IMR-90 (cell line): ENCODE measurements around the gene ILK. TPM values are rescaled to one million over a fixed set of nuclear protein-coding genes. Genes with fewer than 3 reads are reported as not detected.
A peak's percentile ranks its signal among the peaks of the same experiment; 100 is the strongest.

Experiments
- ATAC-seq: fragments of 200-7000 bp; cut with Tn5 transposase; 2 replicates; pipeline ENCODE4 v1.9.1; 2020; ENCODE audit warnings: low read depth, mild to moderate bottlenecking, moderate library complexity
- BruUV-seq: library from RNA; stranded (reverse); fragments of 400-500 nt; replicated peaks from 2 replicates; lab custom pipeline; 2021; lab: Mats Ljungman, UMichigan
- CTCF ChIA-PET: fragments of 300-600 bp; formaldehyde crosslinking; extraction: SDS; loops from one replicate; lab custom pipeline; 2021; ENCODE audit warnings: antibody characterized with exemption; lab: Yijun Ruan, JAX
- POLR2A ChIA-PET: fragments of 300-600 bp; sonication (Branson Sonifier 250); formaldehyde crosslinking; loops from one replicate; lab custom pipeline; 2022; ENCODE audit warnings: antibody characterized with exemption; ENCODE audit not compliant: unreplicated experiment; lab: Charles Lee
- DNase-seq: peaks from one replicate; pipeline ENCODE4 v3.0.0; 2013
- H2AFZ ChIP-seq: replicated peaks from 2 replicates; pipeline ENCODE3; 2013; ENCODE audit warnings: low read length, mild to moderate bottlenecking; ENCODE audit not compliant: poor library complexity
- H2AK5ac ChIP-seq: 2 replicates; pipeline ENCODE4 v1.6.1; 2013; ENCODE audit warnings: low read depth, low read length, inconsistent platforms
- H2AK9ac ChIP-seq: replicated peaks from 2 replicates; pipeline ENCODE3; 2013; ENCODE audit warnings: mild to moderate bottlenecking, low read depth, low read length, moderate library complexity; ENCODE audit not compliant: poor library complexity
- H2BK120ac ChIP-seq: 2 replicates; pipeline ENCODE4 v1.6.1; 2013; ENCODE audit warnings: low read depth, low read length, inconsistent platforms
- H2BK15ac ChIP-seq: 3 replicates; pipeline ENCODE4 v1.6.1; 2013; ENCODE audit warnings: low read depth, low read length, inconsistent platforms
- H2BK20ac ChIP-seq: 2 replicates; pipeline ENCODE4 v1.6.1; 2013; ENCODE audit warnings: low read depth, mild to moderate bottlenecking, inconsistent platforms, low read length, moderate library complexity
- H2BK5ac ChIP-seq: 2 replicates; pipeline ENCODE4 v1.6.1; 2013; ENCODE audit warnings: mild to moderate bottlenecking, low read depth, low read length, inconsistent platforms; ENCODE audit not compliant: poor library complexity, severe bottlenecking
- H3K14ac ChIP-seq: replicated peaks from 2 replicates; pipeline ENCODE4 v1.6.1; 2013; ENCODE audit warnings: low read depth, low read length, inconsistent platforms
- H3K18ac ChIP-seq: 2 replicates; pipeline ENCODE4 v1.6.1; 2013; ENCODE audit warnings: low read depth, low read length, control low read depth
- H3K23ac ChIP-seq: 2 replicates; pipeline ENCODE4 v1.6.1; 2013; ENCODE audit warnings: low read depth, low read length, inconsistent platforms
- H3K27ac ChIP-seq: 2 replicates; pipeline ENCODE4 v1.5.1; 2013; ENCODE audit warnings: mild to moderate bottlenecking, control low read depth, low read length; ENCODE audit not compliant: insufficient read depth
- H3K27me3 ChIP-seq: 2 replicates; pipeline ENCODE4 v1.6.1; 2013; ENCODE audit warnings: low read length; ENCODE audit not compliant: control insufficient read depth, insufficient read depth
- H3K36me3 ChIP-seq: 2 replicates; pipeline ENCODE4 v1.6.1; 2013; ENCODE audit warnings: low read length, mixed read lengths; ENCODE audit not compliant: control insufficient read depth, insufficient read depth
- H3K4ac ChIP-seq: 2 replicates; pipeline ENCODE4 v1.6.1; 2013; ENCODE audit warnings: low read depth, low read length, inconsistent platforms
- H3K4me1 ChIP-seq: 2 replicates; pipeline ENCODE4 v1.6.1; 2013; ENCODE audit warnings: low read length, mixed read lengths; ENCODE audit not compliant: control insufficient read depth, insufficient read depth
- H3K4me2 ChIP-seq: 2 replicates; pipeline ENCODE4 v1.6.1; 2013; ENCODE audit warnings: low read depth, mild to moderate bottlenecking, control low read depth, low read length, moderate library complexity
- H3K4me3 ChIP-seq: 2 replicates; pipeline ENCODE4 v1.5.1; 2013; ENCODE audit warnings: low read depth, mild to moderate bottlenecking, control low read depth, low read length, moderate library complexity; ENCODE audit not compliant: insufficient read depth
- H3K56ac ChIP-seq: 2 replicates; pipeline ENCODE4 v1.6.1; 2013; ENCODE audit warnings: low read length, inconsistent platforms; ENCODE audit not compliant: insufficient read depth; ENCODE audit errors: extremely low read depth
- H3K79me1 ChIP-seq, 2 experiments: 2 replicates each; pipeline ENCODE4 v1.6.1; 2013; ENCODE audit warnings: low read length in 2 of 2, inconsistent platforms in 1 of 2, low read depth in 1 of 2
- H3K9ac ChIP-seq: 2 replicates; pipeline ENCODE4 v1.6.1; 2013; ENCODE audit warnings: low read depth, low read length, control low read depth
- H3K9me1 ChIP-seq: 2 replicates; pipeline ENCODE4 v1.6.1; 2013; ENCODE audit warnings: low read length, inconsistent platforms; ENCODE audit not compliant: insufficient read depth
- H3K9me3 ChIP-seq: 2 replicates; pipeline ENCODE4 v1.6.1; 2013; ENCODE audit warnings: low read length; ENCODE audit not compliant: control insufficient read depth, insufficient read depth
- H4K20me1 ChIP-seq: 2 replicates; pipeline ENCODE4 v1.6.1; 2013; ENCODE audit warnings: low read length, inconsistent platforms; ENCODE audit not compliant: insufficient read depth
- H4K5ac ChIP-seq: 2 replicates; pipeline ENCODE4 v1.6.1; 2013; ENCODE audit warnings: mild to moderate bottlenecking, low read depth, low read length, control low read depth
- H4K8ac ChIP-seq, 2 experiments: 2 replicates each; pipeline ENCODE4 v1.6.1; 2013; ENCODE audit warnings: low read depth in 2 of 2, low read length in 2 of 2, control low read depth in 1 of 2, inconsistent platforms in 1 of 2
- H4K91ac ChIP-seq: 2 replicates; pipeline ENCODE4 v1.6.1; 2013; ENCODE audit warnings: low read depth, low read length, inconsistent platforms; ENCODE audit not compliant: insufficient read depth
- BHLHE40 ChIP-seq: fragments of 150-350 bp; IDR thresholded peaks from 2 replicates; pipeline ENCODE4 v1.6.1; 2016; ENCODE audit warnings: mild to moderate bottlenecking, low read depth, low read length
- CEBPB ChIP-seq: IDR thresholded peaks from 2 replicates; pipeline ENCODE4 v1.6.1; 2012; ENCODE audit warnings: low read depth, low read length, improper control_type of control experiment
- CHD1 ChIP-seq: IDR thresholded peaks from 2 replicates; pipeline ENCODE4 v1.6.1; 2012; ENCODE audit warnings: low read depth, low read length, improper control_type of control experiment
- FOS ChIP-seq: fragments of 150-350 bp; IDR thresholded peaks from 2 replicates; pipeline ENCODE4 v1.6.1; 2016; ENCODE audit warnings: low read depth, low read length
- MAFK ChIP-seq: IDR thresholded peaks from 2 replicates; pipeline ENCODE4 v1.6.1; 2012; ENCODE audit warnings: low read depth, low read length, improper control_type of control experiment
- MAZ ChIP-seq: IDR thresholded peaks from 2 replicates; pipeline ENCODE4 v1.6.1; 2012; ENCODE audit warnings: low read depth, mild to moderate bottlenecking, low read length, improper control_type of control experiment, moderate library complexity, borderline replicate concordance
- MXI1 ChIP-seq: IDR thresholded peaks from 2 replicates; pipeline ENCODE4 v1.6.1; 2012; ENCODE audit warnings: low read depth, mild to moderate bottlenecking, low read length, moderate library complexity, borderline replicate concordance
- NFE2L2 ChIP-seq: fragments of 150-350 bp; IDR thresholded peaks from 2 replicates; pipeline ENCODE4 v1.6.1; 2016; ENCODE audit warnings: low read depth, mild to moderate bottlenecking, low read length
- POLR2A ChIP-seq: IDR thresholded peaks from 2 replicates; pipeline ENCODE4 v1.6.1; 2012; ENCODE audit warnings: mild to moderate bottlenecking, low read depth, low read length
- RAD21 ChIP-seq: IDR thresholded peaks from 2 replicates; pipeline ENCODE4 v1.6.1; 2012; ENCODE audit warnings: low read length, improper control_type of control experiment
- RCOR1 ChIP-seq: IDR thresholded peaks from 2 replicates; pipeline ENCODE4 v1.6.1; 2012; ENCODE audit warnings: mild to moderate bottlenecking, low read length, improper control_type of control experiment; ENCODE audit not compliant: insufficient replicate concordance
- SMC3 ChIP-seq: fragments of 150-350 bp; IDR thresholded peaks from 2 replicates; pipeline ENCODE4 v1.6.1; 2016; ENCODE audit warnings: low read depth, mild to moderate bottlenecking, antibody characterized with exemption, low read length, moderate library complexity
- WGBS, 2 experiments: methylation state at CpG; one replicate each; pipeline versions ENCODE4 v1.1.5 to v1.1.7; 2013; ENCODE audit warnings: missing lambda C conversion rate in 2 of 2; ENCODE audit not compliant: insufficient read length in 1 of 2; ENCODE audit errors: extremely low coverage in 2 of 2; 5-methylcytosine and 5-hydroxymethylcytosine counted together
- dilution Hi-C: fragments of 300-500 bp; cut with HindIII; formaldehyde crosslinking; loops from one replicate; pipeline ENCODE4 v1.14.3; 2018; ENCODE audit warnings: low sequenced_read_pairs; ENCODE audit not compliant: unreplicated experiment
- in situ Hi-C: fragments of 300-500 bp; cut with MboI; formaldehyde crosslinking; loops from 3 replicates; pipeline ENCODE4 v1.14.3; 2019; ENCODE audit warnings: low sequenced_read_pairs, inconsistent platforms, mixed read lengths
- intact Hi-C: fragments of 100-400 bp; cut with micrococcal nuclease; formaldehyde crosslinking; loops from 2 replicates; pipeline ENCODE4 v1.10.0; 2022
- polyA plus RNA-seq, 3 experiments: library from polyadenylated mRNA; depleted of rRNA; stranded (reverse); fragments of >200 nt; gene quantifications; 2 replicates each; pipeline ENCODE4 v1.2.3, GENCODE V29; 2012; ENCODE audit warnings: low replicate concordance in 1 of 3
- total RNA-seq: library from RNA; depleted of rRNA; stranded (reverse); fragments of >200 nt; gene quantifications from 2 replicates; pipeline ENCODE4 v1.2.3, GENCODE V29; 2012
- TF ChIP-seq, protein P1 (sequence below): fragments of 150-350 bp; IDR thresholded peaks from 2 replicates; pipeline ENCODE4 v1.6.1; 2017; ENCODE audit warnings: mild to moderate bottlenecking, antibody characterized with exemption, low read length, low read depth
- TF ChIP-seq, protein P2 (sequence below): conservative IDR thresholded peaks from 2 replicates; pipeline ENCODE4 v1.5.1; 2012; ENCODE audit warnings: mild to moderate bottlenecking, low read depth, low read length, improper control_type of control experiment

The ILK gene
- total and polyA plus RNA-seq, 2 of the 4 experiments (the other 2 are of a cell fraction) = 339 to 389 TPM

DNA sequence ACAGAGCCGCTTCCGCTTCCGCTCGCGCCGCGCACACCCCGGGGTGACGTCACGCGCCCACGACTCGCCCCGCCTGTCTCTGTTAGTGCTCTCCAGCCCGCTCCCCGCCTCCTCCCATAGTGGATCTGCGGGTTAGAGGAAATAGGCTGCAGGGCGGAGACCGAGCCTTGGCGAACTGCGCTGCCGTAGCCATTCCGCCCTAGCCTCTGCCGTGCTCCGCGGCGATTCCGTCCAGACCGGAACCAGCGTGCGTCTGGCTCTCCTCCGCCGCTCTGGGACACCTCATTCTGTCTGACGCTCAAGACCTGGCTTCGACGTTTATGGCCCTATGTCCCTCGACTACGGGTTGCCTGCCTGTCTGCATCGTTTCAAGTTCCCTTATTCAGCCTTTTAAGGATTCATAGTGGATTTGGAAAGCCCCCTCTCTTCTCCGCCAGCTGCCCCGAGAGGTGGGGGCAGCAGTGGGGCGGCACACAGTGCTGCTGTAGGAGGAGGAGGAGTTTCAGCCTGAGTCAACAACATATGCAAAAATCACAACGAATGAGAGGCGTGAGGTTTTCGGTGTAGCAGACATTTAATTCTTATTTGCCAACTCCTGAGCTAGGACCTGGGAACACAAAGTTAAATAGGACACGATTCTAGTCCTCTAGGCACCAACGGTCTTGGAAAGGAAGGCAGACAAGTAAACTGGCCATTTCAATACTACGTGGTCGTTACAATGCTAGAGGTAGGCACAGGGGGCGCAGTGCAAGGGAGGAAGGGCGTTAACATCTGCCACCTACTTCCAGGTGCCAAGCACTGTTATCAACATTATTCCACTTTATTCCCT, 8.9 kb downstream of the ILK start, which contains the start of gene TAF10:
TAF10 (minus strand) TSS at position 4 of the 829 bp plus-strand sequence. CDS start 27 bp downstream, outside the sequence.
- H2AK9ac ChIP-seq = peak within 1 kb of the TSS; percentile 97
- H3K36me3 ChIP-seq = peaks cover 64% of the 10 kb centered on the region
- peak within 1 kb of the TSS; percentile 96 for H3K4me2 ChIP-seq
- peak within 1 kb of the TSS; percentile 93 for H2AK5ac ChIP-seq
- H3K27ac ChIP-seq = peak within 1 kb of the TSS; percentile 99
- H2BK20ac ChIP-seq = peak within 1 kb of the TSS; percentile 45; the same call in 1 of the 2 replicates
- ChIA-PET POLR2A (interaction anchor here (0.8 to 0.9 kb wide), 2 partner anchors 9 to 15 kb away, joined by 3 to 4 read pairs; no protein-coding TSS in a partner anchor), CTCF (interaction anchor here (0.6 to 1.1 kb wide), 3 partner anchors 8 to 234 kb away, joined by 3 read pairs; partner anchors contain the start of gene ILK)
- H4K91ac ChIP-seq = peak within 1 kb of the TSS; percentile 96
- peak within 1 kb of the TSS; percentile 98 for H4K5ac ChIP-seq
- peaks cover 7% of the 10 kb centered on the region for H4K20me1 ChIP-seq
- H2BK5ac ChIP-seq = peak within 1 kb of the TSS; percentile 99
- H2AFZ ChIP-seq = peak within 1 kb of the TSS; percentile 95
- H3K4me3 ChIP-seq = peak within 1 kb of the TSS; percentile 67
- H2BK120ac ChIP-seq = peak within 1 kb of the TSS; percentile 73
- DNase-seq (peak; percentile 96), ATAC-seq (peak; percentile 91)
- in situ Hi-C loops (no loop called here), intact Hi-C loops (loop anchor here (1.0 kb wide), 2 partner anchors 71 to 138 kb away; partner anchors contain the start of gene MRPL17), dilution Hi-C loops (no loop called here)
- BruUV-seq = no TSS peak
- peak within 1 kb of the TSS; percentile 64; the same call in 2 of the 3 replicates for H2BK15ac ChIP-seq
- H3K23ac ChIP-seq = peak within 1 kb of the TSS; percentile 92
- H3K18ac ChIP-seq = peak within 1 kb of the TSS; percentile 97
- peaks cover 39% of the 10 kb centered on the region for H3K9me1 ChIP-seq
- H3K9me3 ChIP-seq = no peaks in the 10 kb centered on the region
- peak within 1 kb of the TSS; percentile 96 to 98 for H4K8ac ChIP-seq
- H3K56ac ChIP-seq = peak within 1 kb of the TSS; percentile 88
- H3K14ac ChIP-seq = peak within 1 kb of the TSS; percentile 97
- 2% methylated on average over 18 of the region's 51 CpGs; no CpG with 5 or more reads in 1 of the 2 experiments for WGBS, 2 experiments
- peak within 1 kb of the TSS; percentile 97 for H3K4ac ChIP-seq
- no peaks in the 10 kb centered on the region for H3K27me3 ChIP-seq
- H3K4me1 ChIP-seq = peaks cover 29% of the 10 kb centered on the region
- peaks cover 30 to 84% of the 10 kb centered on the region in 2 experiments for H3K79me1 ChIP-seq
- H3K9ac ChIP-seq = peak within 1 kb of the TSS; percentile 99
- no peak for TF ChIP-seq SMC3
- TF ChIP-seq, protein P1, sequence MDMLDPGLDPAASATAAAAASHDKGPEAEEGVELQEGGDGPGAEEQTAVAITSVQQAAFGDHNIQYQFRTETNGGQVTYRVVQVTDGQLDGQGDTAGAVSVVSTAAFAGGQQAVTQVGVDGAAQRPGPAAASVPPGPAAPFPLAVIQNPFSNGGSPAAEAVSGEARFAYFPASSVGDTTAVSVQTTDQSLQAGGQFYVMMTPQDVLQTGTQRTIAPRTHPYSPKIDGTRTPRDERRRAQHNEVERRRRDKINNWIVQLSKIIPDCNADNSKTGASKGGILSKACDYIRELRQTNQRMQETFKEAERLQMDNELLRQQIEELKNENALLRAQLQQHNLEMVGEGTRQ = no peak
- peak; percentile 87; the same call in 1 of the 2 replicates for TF ChIP-seq CHD1
- TF ChIP-seq MAZ = peak; percentile 61
- TF ChIP-seq MAFK = no peak
- peak; percentile 15 for TF ChIP-seq RCOR1
- TF ChIP-seq NFE2L2 = no peak
- TF ChIP-seq MXI1 = no peak; the same call in 1 of the 2 replicates
- TF ChIP-seq, protein P2, sequence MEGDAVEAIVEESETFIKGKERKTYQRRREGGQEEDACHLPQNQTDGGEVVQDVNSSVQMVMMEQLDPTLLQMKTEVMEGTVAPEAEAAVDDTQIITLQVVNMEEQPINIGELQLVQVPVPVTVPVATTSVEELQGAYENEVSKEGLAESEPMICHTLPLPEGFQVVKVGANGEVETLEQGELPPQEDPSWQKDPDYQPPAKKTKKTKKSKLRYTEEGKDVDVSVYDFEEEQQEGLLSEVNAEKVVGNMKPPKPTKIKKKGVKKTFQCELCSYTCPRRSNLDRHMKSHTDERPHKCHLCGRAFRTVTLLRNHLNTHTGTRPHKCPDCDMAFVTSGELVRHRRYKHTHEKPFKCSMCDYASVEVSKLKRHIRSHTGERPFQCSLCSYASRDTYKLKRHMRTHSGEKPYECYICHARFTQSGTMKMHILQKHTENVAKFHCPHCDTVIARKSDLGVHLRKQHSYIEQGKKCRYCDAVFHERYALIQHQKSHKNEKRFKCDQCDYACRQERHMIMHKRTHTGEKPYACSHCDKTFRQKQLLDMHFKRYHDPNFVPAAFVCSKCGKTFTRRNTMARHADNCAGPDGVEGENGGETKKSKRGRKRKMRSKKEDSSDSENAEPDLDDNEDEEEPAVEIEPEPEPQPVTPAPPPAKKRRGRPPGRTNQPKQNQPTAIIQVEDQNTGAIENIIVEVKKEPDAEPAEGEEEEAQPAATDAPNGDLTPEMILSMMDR = peak; percentile 39
- TF ChIP-seq RAD21 = peak; percentile 17
- TF ChIP-seq POLR2A = peak; percentile 89
- peak; percentile 4; the same call in 1 of the 2 replicates for TF ChIP-seq BHLHE40
- 0 out of 2 replicates have a peak, but pooled peaks have one; percentile 3 for TF ChIP-seq FOS
- no peak for TF ChIP-seq CEBPB
